Measurements from ENCODE around the gene BACH1.
"Not testable (repeated sequence)": the region's sequence is repeated elsewhere in the genome, so short reads cannot be mapped to it uniquely, and the experiment has no call there.

Gene BACH1

GRCh38 chr21:29298348-29299045 lies at the start of gene BACH1:
Gene BACH1, plus strand, starts transcription at chr21:29298922. Its CDS starts 22,359 bp downstream, at chr21:29321281.
- no peaks in the 10 kb centered on the region for H3K27me3 ChIP-seq (ENCODE audit: control insufficient read depth in 1 of 2, insufficient read depth in 2 of 2, low read length in 2 of 2)
- H3K9ac ChIP-seq (ENCODE audit: low read depth in 1 of 2, low read length in 2 of 2), result peak within 1 kb of the TSS; percentile 88 to 89
- H3K4me3 ChIP-seq (ENCODE audit: low read depth in 1 of 2, low read length in 2 of 2), result peak within 1 kb of the TSS; percentile 81 to 93
- no peaks in the 10 kb centered on the region for H3K9me3 ChIP-seq (ENCODE audit: control insufficient read depth in 1 of 2, low read length in 2 of 2)
- H3K36me3 ChIP-seq (ENCODE audit: control insufficient read depth in 1 of 2, insufficient read depth in 2 of 2, low read length in 2 of 2), result no peaks in the 10 kb centered on the region
- H3K27ac ChIP-seq (ENCODE audit: low read depth, low read length), result peak within 1 kb of the TSS; percentile 88
- peaks cover 33 to 49% of the 10 kb centered on the region in 2 donors for H3K4me1 ChIP-seq (ENCODE audit: control insufficient read depth in 1 of 2, insufficient read depth in 2 of 2, low read length in 2 of 2)

DNA sequence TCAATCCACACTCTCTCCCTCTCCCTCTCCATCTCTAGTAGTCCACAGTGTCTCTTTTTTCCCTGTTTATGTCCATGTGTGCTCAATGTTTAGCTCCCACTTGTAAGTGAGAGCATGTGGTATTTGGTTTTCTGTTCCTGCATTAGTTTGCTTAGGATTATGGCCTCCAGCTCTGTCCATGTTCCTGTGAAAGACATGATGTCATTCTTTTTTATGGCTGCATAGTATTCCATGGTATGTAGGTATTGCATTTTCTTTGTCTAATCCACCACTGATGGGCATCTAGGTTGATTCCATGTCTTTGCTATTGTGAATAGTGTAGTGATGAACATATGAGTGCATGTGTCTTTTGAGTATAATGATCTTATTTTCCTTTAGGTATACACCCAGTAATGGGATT lies 49.4 kb upstream of the BACH1 start:
- not testable (repeated sequence) for H3K27ac ChIP-seq (ENCODE audit: low read depth, low read length); H3K9ac ChIP-seq (ENCODE audit: low read depth in 1 of 2, low read length in 2 of 2); H3K9me3 ChIP-seq (ENCODE audit: control insufficient read depth in 1 of 2, low read length in 2 of 2); H3K4me1 ChIP-seq (ENCODE audit: control insufficient read depth in 1 of 2, insufficient read depth in 2 of 2, low read length in 2 of 2); H3K36me3 ChIP-seq (ENCODE audit: control insufficient read depth in 1 of 2, insufficient read depth in 2 of 2, low read length in 2 of 2); H3K4me3 ChIP-seq (ENCODE audit: low read depth in 1 of 2, low read length in 2 of 2); H3K27me3 ChIP-seq (ENCODE audit: control insufficient read depth in 1 of 2, insufficient read depth in 2 of 2, low read length in 2 of 2)

- H3K27ac ChIP-seq (ENCODE audit: low read depth, low read length), result no peak overlapping the region
- H3K36me3 ChIP-seq (ENCODE audit: control insufficient read depth in 1 of 2, insufficient read depth in 2 of 2, low read length in 2 of 2), result no peaks in the 10 kb centered on the region
- no peak overlapping the region for H3K4me3 ChIP-seq (ENCODE audit: low read depth in 1 of 2, low read length in 2 of 2)
- no peaks in the 10 kb centered on the region for H3K4me1 ChIP-seq (ENCODE audit: control insufficient read depth in 1 of 2, insufficient read depth in 2 of 2, low read length in 2 of 2)
- H3K27me3 ChIP-seq (ENCODE audit: control insufficient read depth in 1 of 2, insufficient read depth in 2 of 2, low read length in 2 of 2), result no peaks in the 10 kb centered on the region
- H3K9me3 ChIP-seq (ENCODE audit: control insufficient read depth in 1 of 2, low read length in 2 of 2), result peaks cover 11 to 13% of the 10 kb centered on the region in 2 donors
- no peak overlapping the region for H3K9ac ChIP-seq (ENCODE audit: low read depth in 1 of 2, low read length in 2 of 2)
These were observed 48.1 kb upstream of the BACH1 start for GRCh38 chr21:29250636-29251035.

GRCh38 chr21:29253861-29254260 lies 44.9 kb upstream of the BACH1 start:
- H3K36me3 ChIP-seq (ENCODE audit: control insufficient read depth in 1 of 2, insufficient read depth in 2 of 2, low read length in 2 of 2); H3K4me1 ChIP-seq (ENCODE audit: control insufficient read depth in 1 of 2, insufficient read depth in 2 of 2, low read length in 2 of 2); H3K4me3 ChIP-seq (ENCODE audit: low read depth in 1 of 2, low read length in 2 of 2); H3K27me3 ChIP-seq (ENCODE audit: control insufficient read depth in 1 of 2, insufficient read depth in 2 of 2, low read length in 2 of 2); H3K27ac ChIP-seq (ENCODE audit: low read depth, low read length); H3K9ac ChIP-seq (ENCODE audit: low read depth in 1 of 2, low read length in 2 of 2): not testable (repeated sequence)
- H3K9me3 ChIP-seq (ENCODE audit: control insufficient read depth in 1 of 2, low read length in 2 of 2), result peaks cover 11 to 13% of the 10 kb centered on the region in 2 donors

GRCh38 chr21:29254550-29254949 lies 44.2 kb upstream of the BACH1 start:
- no peak overlapping the region for H3K27ac ChIP-seq (ENCODE audit: low read depth, low read length)
- H3K9me3 ChIP-seq (ENCODE audit: control insufficient read depth in 1 of 2, low read length in 2 of 2), result peaks cover 9 to 11% of the 10 kb centered on the region in 2 donors
- no peaks in the 10 kb centered on the region for H3K36me3 ChIP-seq (ENCODE audit: control insufficient read depth in 1 of 2, insufficient read depth in 2 of 2, low read length in 2 of 2)
- no peak overlapping the region for H3K9ac ChIP-seq (ENCODE audit: low read depth in 1 of 2, low read length in 2 of 2)
- no peak overlapping the region for H3K4me3 ChIP-seq (ENCODE audit: low read depth in 1 of 2, low read length in 2 of 2)
- H3K4me1 ChIP-seq (ENCODE audit: control insufficient read depth in 1 of 2, insufficient read depth in 2 of 2, low read length in 2 of 2), result no peaks in the 10 kb centered on the region
- no peaks in the 10 kb centered on the region for H3K27me3 ChIP-seq (ENCODE audit: control insufficient read depth in 1 of 2, insufficient read depth in 2 of 2, low read length in 2 of 2)

GRCh38 chr21:29256126-29256910 lies 42.4 kb upstream of the BACH1 start:
- H3K4me3 ChIP-seq (ENCODE audit: low read depth in 1 of 2, low read length in 2 of 2), result no peak overlapping the region
- no peaks in the 10 kb centered on the region for H3K36me3 ChIP-seq (ENCODE audit: control insufficient read depth in 1 of 2, insufficient read depth in 2 of 2, low read length in 2 of 2)
- H3K27ac ChIP-seq (ENCODE audit: low read depth, low read length), result no peak overlapping the region
- no peaks in the 10 kb centered on the region for H3K27me3 ChIP-seq (ENCODE audit: control insufficient read depth in 1 of 2, insufficient read depth in 2 of 2, low read length in 2 of 2)
- no peak overlapping the region for H3K9ac ChIP-seq (ENCODE audit: low read depth in 1 of 2, low read length in 2 of 2)
- H3K4me1 ChIP-seq (ENCODE audit: control insufficient read depth in 1 of 2, insufficient read depth in 2 of 2, low read length in 2 of 2), result no peaks in the 10 kb centered on the region
- H3K9me3 ChIP-seq (ENCODE audit: control insufficient read depth in 1 of 2, low read length in 2 of 2), result peaks cover 9 to 11% of the 10 kb centered on the region in 2 donors

GRCh38 chr21:29257701-29258100 lies 41.0 kb upstream of the BACH1 start:
- H3K27ac ChIP-seq (ENCODE audit: low read depth, low read length), result no peak overlapping the region
- H3K4me3 ChIP-seq (ENCODE audit: low read depth in 1 of 2, low read length in 2 of 2), result no peak overlapping the region
- no peaks in the 10 kb centered on the region for H3K4me1 ChIP-seq (ENCODE audit: control insufficient read depth in 1 of 2, insufficient read depth in 2 of 2, low read length in 2 of 2)
- H3K9me3 ChIP-seq (ENCODE audit: control insufficient read depth in 1 of 2, low read length in 2 of 2), result peaks cover 9 to 11% of the 10 kb centered on the region in 2 donors
- H3K9ac ChIP-seq (ENCODE audit: low read depth in 1 of 2, low read length in 2 of 2), result no peak overlapping the region
- no peaks in the 10 kb centered on the region for H3K27me3 ChIP-seq (ENCODE audit: control insufficient read depth in 1 of 2, insufficient read depth in 2 of 2, low read length in 2 of 2)
- H3K36me3 ChIP-seq (ENCODE audit: control insufficient read depth in 1 of 2, insufficient read depth in 2 of 2, low read length in 2 of 2), result no peaks in the 10 kb centered on the region

DNA sequence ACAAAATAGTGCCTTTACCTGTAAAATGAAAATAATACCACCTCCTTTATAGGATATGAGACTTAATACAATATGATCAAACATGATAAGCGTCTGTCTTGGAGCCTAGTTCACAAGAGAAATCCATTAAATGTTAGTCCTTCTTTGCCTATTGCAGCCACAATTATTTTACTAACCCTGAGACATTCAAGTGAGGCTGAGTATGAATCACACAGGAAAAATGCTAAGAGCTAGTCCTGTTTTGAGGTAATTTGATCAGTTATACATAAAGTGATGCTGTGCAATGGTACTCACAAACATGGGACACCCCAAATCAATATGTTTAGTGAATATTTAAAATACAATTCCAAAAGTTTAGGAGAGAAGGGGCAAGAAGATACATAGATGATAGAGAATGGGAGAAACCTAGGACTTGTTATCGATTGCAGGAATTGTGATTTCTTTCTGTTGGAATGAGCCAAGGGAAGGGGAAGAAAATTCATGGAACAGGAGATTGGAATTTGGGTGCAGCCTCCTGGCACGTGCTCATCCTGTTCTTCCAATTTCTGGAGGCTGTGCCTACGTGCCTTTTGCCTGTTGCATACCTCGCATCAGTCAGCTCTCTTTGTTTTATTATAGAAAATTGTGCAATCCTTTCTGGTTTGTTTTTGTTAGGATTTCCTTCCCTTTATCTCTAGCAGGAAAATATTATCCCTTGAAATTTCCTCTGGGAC lies 39.9 kb upstream of the BACH1 start:
- Histone ChIP-seq H3K36me3 (ENCODE audit: control insufficient read depth in 1 of 2, insufficient read depth in 2 of 2, low read length in 2 of 2) (no peaks in the 10 kb centered on the region), H3K4me1 (ENCODE audit: control insufficient read depth in 1 of 2, insufficient read depth in 2 of 2, low read length in 2 of 2) (no peaks in the 10 kb centered on the region), H3K9me3 (ENCODE audit: control insufficient read depth in 1 of 2, low read length in 2 of 2) (peaks cover 5 to 9% of the 10 kb centered on the region in 2 donors), H3K27ac (ENCODE audit: low read depth, low read length) (no peak overlapping the region), H3K4me3 (ENCODE audit: low read depth in 1 of 2, low read length in 2 of 2) (no peak overlapping the region), H3K9ac (ENCODE audit: low read depth in 1 of 2, low read length in 2 of 2) (no peak overlapping the region), H3K27me3 (ENCODE audit: control insufficient read depth in 1 of 2, insufficient read depth in 2 of 2, low read length in 2 of 2) (no peaks in the 10 kb centered on the region)

DNA sequence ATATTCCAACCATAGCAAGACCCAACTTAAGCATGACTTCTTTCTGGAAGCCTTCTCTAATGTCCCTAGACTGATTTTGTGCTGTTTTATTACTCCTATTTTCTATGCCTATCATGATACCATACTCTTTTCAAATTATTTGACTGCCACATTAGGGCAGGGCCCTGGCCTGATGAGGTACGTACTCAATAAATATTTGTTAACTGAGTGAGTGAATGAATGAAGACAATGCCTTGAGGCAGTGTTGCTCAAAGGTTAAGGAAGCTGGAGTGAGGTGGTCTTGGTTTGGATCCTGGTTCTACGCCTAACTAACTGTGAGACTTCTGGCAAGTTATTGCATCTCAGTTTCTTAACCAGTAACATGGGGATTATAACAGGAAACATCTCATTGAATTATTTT lies 38.3 kb upstream of the BACH1 start:
- no peaks in the 10 kb centered on the region for H3K27me3 ChIP-seq (ENCODE audit: control insufficient read depth in 1 of 2, insufficient read depth in 2 of 2, low read length in 2 of 2)
- no peaks in the 10 kb centered on the region for H3K9me3 ChIP-seq (ENCODE audit: control insufficient read depth in 1 of 2, low read length in 2 of 2)
- H3K9ac ChIP-seq (ENCODE audit: low read depth in 1 of 2, low read length in 2 of 2), result no peak overlapping the region
- H3K4me3 ChIP-seq (ENCODE audit: low read depth in 1 of 2, low read length in 2 of 2), result no peak overlapping the region
- no peak overlapping the region for H3K27ac ChIP-seq (ENCODE audit: low read depth, low read length)
- H3K4me1 ChIP-seq (ENCODE audit: control insufficient read depth in 1 of 2, insufficient read depth in 2 of 2, low read length in 2 of 2), result no peaks in the 10 kb centered on the region
- no peaks in the 10 kb centered on the region for H3K36me3 ChIP-seq (ENCODE audit: control insufficient read depth in 1 of 2, insufficient read depth in 2 of 2, low read length in 2 of 2)

Data from duodenal mucosa (tissue), 2 donors.